ENCODE measurements around the gene EEF1AKMT2.
"Not testable (repeated sequence)": the region's sequence is repeated elsewhere in the genome, so short reads cannot be mapped to it uniquely, and the experiment has no call there.

Gene EEF1AKMT2

GRCh38 chr10:124754227-124754626 is 37.5 kb downstream of the EEF1AKMT2 start:
- no peak for DNase-seq

DNA sequence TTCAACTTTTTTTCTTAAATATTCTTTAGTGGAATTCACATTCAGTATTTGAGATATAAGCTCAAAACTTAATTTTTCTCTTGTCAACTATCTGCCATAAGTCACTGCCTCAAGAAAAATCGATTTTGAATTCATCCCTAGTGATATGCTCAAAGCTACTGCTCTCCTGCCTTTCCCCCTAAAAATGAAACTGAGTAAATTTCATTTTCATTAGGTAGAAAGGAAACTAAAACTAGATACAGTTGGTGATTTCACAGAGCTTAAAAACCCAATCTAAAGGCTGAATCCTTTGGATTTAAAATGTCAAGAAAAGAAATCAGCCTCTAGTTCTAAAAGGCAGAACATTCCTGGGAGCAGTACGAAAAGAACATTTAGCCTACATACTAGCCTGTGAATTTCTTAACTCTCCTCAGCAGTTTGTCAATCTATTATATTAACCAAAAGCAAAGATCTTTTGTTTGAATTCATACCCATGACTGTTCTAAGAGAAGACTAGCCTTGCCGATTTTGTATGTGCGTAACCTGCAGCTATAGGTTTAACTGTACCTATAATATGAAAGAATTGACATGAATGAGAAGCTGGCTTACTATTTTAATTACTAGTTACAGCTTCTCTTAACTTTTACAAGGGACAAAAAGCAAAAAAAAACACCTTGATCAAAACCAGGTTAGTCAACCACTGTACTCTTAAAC is 42.6 kb downstream of the EEF1AKMT2 start:
- no peak for DNase-seq

GRCh38 chr10:124748166-124748565 is 43.5 kb downstream of the EEF1AKMT2 start:
- DNase-seq, result no peak

GRCh38 chr10:124747745-124748144 is 43.9 kb downstream of the EEF1AKMT2 start:
- DNase-seq, result no peak

- DNase-seq, result no peak
Observed at GRCh38 chr10:124746992-124747391, 44.7 kb downstream of the EEF1AKMT2 start.

GRCh38 chr10:124746447-124746846 is 45.2 kb downstream of the EEF1AKMT2 start:
- not testable (repeated sequence) for DNase-seq

- DNase-seq, result no peak
Observed at GRCh38 chr10:124745673-124746072, 46.0 kb downstream of the EEF1AKMT2 start.

GRCh38 chr10:124745252-124745651 is 46.4 kb downstream of the EEF1AKMT2 start:
- DNase-seq, result no peak

- peak; percentile 44 for DNase-seq
Observed at GRCh38 chr10:124744102-124745050, 47.3 kb downstream of the EEF1AKMT2 start, which contains the start of gene FAM53B. FAM53B (minus strand) TSS chr10:124744378; CDS start chr10:124706713, 37,665 bp downstream.

DNA sequence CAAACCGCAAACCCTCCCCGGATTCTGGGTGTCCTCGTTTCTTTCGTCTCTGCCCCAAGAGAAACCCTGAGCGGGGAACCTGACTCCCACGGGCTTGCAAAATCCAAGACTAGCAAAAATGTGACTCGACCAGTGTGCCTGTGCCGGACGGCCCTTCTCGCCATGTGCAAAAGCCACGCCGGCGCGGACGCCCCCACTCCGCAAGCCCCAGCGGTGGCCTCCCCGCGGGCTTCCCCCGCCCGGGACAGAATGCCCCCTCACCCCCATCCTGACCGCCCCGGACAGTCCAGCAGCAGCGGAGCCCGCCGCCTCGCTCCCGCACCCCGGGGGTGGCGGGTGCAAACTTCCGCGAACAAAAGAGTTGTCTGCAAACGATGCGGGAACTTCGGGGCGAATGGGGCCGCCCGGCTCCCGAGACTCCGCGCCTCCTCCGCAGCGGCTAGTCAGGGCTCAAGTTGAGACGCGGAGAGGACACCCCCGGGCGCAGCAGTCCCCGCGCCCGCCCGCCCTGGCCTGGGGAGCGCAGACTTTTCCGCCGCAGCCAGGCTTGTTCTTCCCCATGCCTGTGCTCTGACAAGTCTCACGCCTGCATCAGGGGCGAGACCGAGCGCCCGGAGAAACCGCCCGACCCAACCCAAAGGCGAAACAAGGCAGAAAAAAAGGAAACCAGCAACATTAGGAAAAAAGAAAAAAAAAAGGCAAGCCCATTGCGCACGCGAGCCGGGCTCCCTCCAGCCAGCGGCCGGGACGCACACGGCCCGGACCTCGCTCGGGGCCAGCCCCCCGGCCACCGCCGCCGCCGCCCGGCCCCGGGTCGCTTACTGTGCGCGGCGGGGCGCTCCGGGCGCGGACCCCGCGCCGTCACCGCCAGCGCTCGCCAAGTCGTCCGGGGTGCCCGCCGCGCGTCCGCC is 48.2 kb downstream of the EEF1AKMT2 start:
- DNase-seq, result no peak

GRCh38 chr10:124742413-124743190 is 49.1 kb downstream of the EEF1AKMT2 start:
- DNase-seq, result peak; percentile 22

DNA sequence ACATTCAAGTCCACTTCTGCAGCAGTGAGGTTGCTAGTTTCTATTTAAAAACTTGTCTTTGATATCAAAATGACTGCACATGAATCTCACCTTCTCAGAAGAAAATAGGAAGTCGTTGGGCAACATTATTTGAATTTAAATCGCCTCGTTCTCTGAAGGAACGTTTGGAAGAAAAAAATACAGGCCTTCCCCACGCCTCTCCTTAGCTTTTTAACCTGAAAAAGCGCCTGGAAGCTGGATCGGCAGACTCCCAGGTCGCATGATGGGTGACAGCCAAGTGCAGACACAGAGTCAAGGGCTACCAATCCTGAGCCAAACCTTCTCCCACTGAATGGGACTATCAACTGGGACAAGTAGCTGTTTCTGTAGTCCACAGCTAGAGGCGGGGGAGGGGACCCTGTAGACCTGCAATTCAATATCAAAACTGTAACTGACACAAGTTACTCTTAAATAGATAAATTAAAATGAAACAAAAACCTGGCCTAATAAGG is 49.7 kb downstream of the EEF1AKMT2 start:
- DNase-seq, result no peak

GRCh38 chr10:124741281-124741921 is 50.3 kb downstream of the EEF1AKMT2 start:
- peak; percentile 64 for DNase-seq

- DNase-seq, result no peak
Observed at GRCh38 chr10:124740369-124741280, 51.1 kb downstream of the EEF1AKMT2 start.

- no peak for DNase-seq
Observed at GRCh38 chr10:124739986-124740368, 51.7 kb downstream of the EEF1AKMT2 start.

- DNase-seq, result no peak
Observed at GRCh38 chr10:124739119-124739921, 52.4 kb downstream of the EEF1AKMT2 start.

- DNase-seq, result no peak
Observed at GRCh38 chr10:124738441-124738840, 53.2 kb downstream of the EEF1AKMT2 start.

DNA sequence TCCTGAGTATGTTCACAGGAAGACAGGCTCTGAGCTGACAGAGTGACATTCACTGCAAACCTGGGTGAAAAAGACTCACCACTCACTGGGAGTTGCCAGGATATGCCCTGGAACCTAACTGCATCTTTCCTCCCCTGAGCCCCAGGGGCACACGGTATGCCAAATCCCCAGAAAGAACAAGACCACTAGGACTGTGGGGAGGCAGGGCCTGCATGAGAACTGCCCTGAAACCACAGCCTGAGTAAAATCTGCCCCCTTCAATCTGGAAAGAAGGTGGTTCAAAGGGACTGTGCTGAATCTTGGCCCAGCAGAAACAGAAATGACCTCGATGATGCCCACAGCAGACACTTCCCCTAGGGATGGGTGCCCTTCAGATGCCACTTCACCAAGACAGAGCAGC is 54.0 kb downstream of the EEF1AKMT2 start:
- no peak for DNase-seq

DNA sequence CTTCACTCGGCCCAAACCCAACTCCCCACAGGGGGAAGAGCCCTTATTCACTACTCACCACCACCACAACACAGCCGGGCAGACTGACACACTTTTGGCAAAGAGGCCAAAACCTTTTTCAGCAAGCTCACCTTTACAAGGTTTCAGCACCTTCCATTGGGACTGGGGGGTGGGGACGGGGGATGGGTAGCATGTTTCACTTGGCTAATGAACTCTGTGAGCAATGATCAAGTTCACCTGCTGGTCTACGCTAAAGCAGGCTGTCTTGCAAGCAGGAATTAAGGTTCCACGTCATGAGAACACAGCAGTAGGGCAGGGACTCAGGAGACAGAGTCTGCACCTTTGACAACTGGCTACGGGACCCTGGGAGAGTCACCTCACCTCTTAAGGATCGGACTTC is 54.5 kb downstream of the EEF1AKMT2 start:
- DNase-seq, result no peak
